GM12892 (cell line): ENCODE data around the gene PDE3A.

Experiments used
- DNase-seq: peaks from one replicate; pipeline ENCODE4 v3.0.0; 2011; ENCODE audit not compliant: insufficient read length
- FAIRE-seq: peaks from 2 replicates; lab custom pipeline; 2011; peaks lifted over from hg19 to GRCh38; lab: Jason Lieb, UNC
- POLR2A ChIP-seq: IDR thresholded peaks from 2 replicates; pipeline ENCODE4 v1.6.1; 2011; ENCODE audit warnings: low read depth, low read length, control low read depth
- POLR2AphosphoS5 ChIP-seq: IDR thresholded peaks from 2 replicates; pipeline ENCODE4 v1.6.1; 2011; ENCODE audit warnings: low read depth, low read length, control low read depth
- TAF1 ChIP-seq: IDR thresholded peaks from 2 replicates; pipeline ENCODE4 v1.6.1; 2011; ENCODE audit warnings: low read depth, mild to moderate bottlenecking, control low read depth, low read length, borderline replicate concordance

PDE3A gene

DNA sequence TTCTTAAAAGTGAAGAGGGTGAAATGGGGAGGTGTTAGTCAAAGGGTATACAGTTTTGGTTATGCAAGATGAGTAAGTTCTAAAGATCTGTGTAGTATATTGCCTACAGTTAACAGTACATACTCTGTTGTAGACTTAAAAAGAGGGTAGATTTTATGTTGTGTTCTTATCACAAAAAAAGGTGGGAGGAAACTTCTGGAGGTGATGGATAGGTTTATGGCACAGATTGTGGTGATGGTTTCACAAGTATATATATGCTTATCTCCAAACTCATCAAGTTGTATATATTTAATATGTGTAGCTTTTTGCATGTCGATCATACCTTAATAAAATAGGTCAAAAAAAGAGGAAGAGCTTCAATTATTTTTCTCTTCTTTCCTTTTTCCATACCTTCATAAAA is 64.0 kb downstream of the PDE3A start:
- TF ChIP-seq POLR2AphosphoS5 (no peak), POLR2A (no peak), TAF1 (no peak)
- FAIRE-seq, result no peak
- no peak for DNase-seq

DNA sequence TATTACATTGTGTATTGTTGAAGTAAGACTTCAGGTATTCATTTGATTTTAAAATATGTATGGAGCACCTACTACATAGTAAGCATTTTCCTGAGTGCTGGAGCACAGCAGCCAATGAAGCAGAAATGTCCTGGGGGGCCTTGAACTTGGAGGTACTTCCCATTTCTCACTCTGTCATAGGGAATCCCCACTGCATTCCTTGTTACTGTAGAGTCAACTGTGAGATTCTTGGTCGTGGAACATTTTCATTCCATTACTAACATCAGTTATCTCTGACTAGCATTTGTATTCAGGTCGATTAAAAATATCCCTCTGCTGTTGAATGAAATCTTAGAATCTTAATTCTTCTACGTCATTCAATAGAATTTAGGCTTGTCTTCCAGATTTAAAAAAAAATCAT is 66.7 kb downstream of the PDE3A start:
- FAIRE-seq, result no peak
- DNase-seq, result no peak
- no peak for TF ChIP-seq POLR2A
- no peak for TF ChIP-seq POLR2AphosphoS5
- no peak for TF ChIP-seq TAF1

DNA sequence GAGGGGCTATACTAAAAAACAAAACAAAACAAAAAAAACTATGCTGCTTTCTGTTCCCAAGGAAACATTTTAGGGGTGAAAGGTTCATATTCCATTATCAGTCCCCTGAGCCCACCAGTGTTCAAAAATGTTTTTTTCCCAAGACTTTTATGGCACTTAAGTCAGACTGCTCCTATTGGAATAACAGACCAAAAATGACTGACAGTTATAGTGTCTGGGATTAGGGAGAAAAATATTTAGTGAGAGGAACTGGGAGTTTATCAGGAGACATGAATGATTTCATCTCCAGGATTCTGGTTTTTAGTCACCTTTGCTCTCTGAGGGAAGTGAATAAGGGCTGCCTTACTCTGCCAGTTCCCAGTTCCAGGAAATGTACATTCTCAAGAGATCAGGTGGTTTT is 68.0 kb downstream of the PDE3A start:
- TF ChIP-seq TAF1, result no peak
- FAIRE-seq, result no peak
- DNase-seq, result no peak

DNA sequence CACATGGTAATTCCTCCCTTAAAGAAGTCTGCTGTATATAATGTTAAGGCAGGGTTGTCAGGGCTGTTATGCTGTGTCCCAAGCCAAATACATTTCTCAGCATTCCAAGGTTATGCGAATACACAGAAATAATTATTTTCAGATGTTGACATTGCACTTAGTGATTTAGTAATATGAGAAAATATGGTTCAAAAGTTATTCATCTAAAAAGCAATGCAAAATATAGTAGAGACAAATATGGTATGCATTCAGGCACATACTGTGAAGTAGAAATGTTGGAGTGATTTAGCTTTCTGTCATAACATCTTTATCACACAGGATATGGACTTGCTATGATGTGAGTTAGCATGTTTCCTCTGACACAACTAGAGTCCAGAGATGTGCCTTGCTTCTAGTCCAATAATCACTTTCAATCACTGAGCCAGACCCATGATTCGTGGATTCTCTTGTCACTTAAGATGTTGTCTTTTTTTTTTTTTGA is 70.0 kb downstream of the PDE3A start:
- TF ChIP-seq TAF1, result no peak
- TF ChIP-seq POLR2A, result no peak
- TF ChIP-seq POLR2AphosphoS5, result no peak
- no peak for FAIRE-seq
- DNase-seq, result no peak

DNA sequence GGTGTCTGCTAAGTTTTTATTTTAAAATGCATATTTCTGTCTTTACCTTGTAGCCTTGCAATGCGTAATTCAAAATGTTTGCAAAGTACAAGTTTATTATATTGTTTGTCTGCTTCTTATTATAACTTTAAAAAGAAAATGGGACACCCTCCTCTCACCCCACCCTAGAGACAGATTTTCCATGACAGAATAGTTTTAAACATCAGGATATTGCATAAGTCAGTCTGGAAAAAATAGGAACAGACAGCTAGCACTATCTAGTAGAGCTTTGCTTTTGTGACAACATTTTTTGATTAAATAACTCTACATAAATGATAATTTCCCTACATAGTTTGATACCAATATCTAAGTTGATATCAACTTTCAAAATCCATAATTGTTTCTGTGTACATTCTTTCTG is 71.3 kb downstream of the PDE3A start:
- FAIRE-seq (no peak), DNase-seq (no peak)
- TF ChIP-seq POLR2A (no peak), POLR2AphosphoS5 (no peak), TAF1 (no peak)

DNA sequence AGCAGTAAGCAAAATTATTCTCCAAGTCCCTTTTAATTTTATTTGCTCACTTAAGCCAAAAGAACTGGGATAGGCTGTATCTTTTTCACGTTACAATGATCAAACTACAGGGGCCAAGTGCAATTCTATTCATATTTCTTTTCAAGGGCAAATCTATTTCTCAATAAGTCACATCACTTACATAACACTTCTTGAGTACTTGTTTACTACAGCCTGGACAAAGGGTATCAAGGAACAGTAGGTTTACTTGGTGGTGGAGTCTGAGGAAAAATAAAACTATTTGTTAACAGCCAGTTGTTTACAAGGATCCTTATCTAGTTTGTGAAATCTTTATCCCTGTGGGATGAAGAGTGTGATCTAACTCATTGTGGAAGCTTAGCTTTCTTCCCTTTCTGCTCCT is 72.1 kb downstream of the PDE3A start:
- FAIRE-seq (no peak), DNase-seq (no peak)
- TF ChIP-seq TAF1 (no peak), POLR2A (no peak), POLR2AphosphoS5 (no peak)

DNA sequence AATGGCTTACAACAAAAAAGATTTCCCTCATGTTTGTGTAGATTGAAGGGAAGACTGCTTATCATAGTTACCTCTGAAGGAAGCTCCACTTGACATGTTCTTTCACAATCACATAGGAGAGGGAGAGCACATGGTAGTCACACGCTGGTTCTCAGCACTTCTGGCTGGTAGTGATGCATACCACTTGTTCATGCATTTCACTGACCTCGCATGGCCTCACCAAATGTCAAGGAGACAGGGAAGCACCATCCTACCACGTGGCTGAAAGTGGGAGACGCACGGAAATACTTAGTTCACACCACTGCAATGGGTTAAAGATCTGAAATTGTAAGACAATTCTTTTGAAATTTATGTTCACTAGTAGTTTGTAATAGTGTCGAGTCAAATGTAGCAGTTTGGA is 74.0 kb downstream of the PDE3A start:
- DNase-seq (no peak), FAIRE-seq (no peak)

DNA sequence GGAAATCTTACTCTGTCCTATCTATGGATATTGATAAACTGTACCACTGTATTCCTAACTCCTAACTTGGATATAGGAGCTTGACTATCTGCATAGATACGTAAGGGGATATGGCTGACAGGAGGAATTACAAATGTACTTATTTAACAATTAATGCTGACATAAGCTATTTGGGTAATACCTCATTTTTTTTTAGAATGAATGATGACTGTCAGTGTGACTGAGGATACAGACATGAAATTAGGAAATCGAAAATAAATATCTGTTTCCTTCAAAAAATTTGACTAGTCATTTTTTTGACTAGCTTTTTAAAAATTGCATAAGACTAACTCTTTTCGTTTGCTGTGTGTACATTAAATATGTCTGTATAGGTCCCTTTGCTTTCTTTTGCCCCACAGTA is 74.9 kb downstream of the PDE3A start:
- TF ChIP-seq POLR2AphosphoS5, result no peak
- no peak for TF ChIP-seq TAF1
- TF ChIP-seq POLR2A, result no peak

More for the DNA sequence above, 74.0 kb downstream of the PDE3A start:
- no peak for TF ChIP-seq TAF1
- no peak for TF ChIP-seq POLR2AphosphoS5

DNA sequence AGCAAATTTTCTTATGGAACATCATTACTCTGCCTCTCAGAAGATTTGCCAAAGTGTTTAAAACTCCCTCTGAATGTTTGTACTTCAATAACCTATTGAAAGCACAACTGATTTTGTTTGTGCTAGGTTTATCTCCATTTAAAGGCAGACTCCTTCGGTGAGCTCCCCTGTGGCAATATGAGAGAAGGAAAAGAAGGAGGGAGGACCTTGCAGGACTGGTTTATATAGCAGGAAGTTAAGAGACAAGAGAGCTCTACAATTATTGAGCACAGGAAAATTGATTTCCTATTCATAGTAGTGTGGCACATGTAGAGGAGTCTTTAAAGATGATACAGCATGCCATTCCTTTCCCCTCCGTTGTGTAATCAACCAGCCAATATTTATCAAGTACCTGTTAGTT is 75.5 kb downstream of the PDE3A start:
- DNase-seq (no peak), FAIRE-seq (no peak)
- TF ChIP-seq POLR2A, result no peak
- TF ChIP-seq POLR2AphosphoS5, result no peak
- TF ChIP-seq TAF1, result no peak

More for the DNA sequence above, 74.9 kb downstream of the PDE3A start:
- DNase-seq (no peak), FAIRE-seq (no peak)

DNA sequence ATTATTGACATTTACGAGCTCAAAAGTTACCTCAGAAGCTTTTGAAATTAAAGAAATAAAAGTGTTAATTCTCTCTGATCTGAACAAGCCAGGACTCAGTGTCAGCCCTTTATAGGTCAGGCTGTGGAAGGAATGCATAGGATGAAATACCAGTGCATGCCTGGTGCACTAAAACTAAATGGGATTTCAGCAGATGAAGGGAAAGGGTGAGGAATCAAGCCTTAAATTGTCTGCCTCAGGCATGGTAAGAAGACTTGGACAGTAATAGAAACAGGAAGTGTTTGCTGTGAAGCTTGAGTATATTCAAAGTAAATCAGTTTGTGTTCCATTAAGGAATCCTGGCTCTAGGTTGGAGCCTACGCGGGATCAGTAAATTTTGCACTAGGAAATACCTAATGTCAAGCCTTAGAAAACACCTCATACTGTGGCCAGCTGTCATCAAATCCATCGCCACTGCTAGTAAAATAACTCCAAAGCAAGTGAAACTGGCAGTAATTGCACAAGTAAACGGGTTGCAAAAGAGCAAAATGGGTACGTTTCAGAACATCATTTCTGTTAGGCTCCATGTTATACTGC is 76.3 kb downstream of the PDE3A start:
- FAIRE-seq (no peak), DNase-seq (no peak)
- TF ChIP-seq POLR2AphosphoS5 (no peak), TAF1 (no peak), POLR2A (no peak)

DNA sequence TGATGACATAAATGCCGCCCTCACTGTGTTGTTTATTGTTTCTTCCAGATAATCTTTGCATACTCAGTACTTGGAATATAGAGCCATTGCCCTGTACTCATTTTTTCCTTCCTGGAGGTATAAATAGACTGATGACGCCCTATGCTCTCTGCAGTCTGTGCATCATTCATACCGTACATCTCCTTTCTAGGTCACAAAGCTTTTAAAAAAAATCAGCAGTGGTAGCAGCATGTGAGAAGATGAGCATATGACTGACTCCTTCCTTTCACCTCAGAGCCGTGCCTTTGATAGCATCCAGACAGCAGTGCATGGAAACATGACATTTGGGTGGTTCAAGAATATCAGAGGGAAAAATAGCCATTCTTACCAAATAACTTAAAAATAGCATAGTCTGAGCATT is 77.3 kb downstream of the PDE3A start:
- FAIRE-seq (no peak), DNase-seq (no peak)
- TF ChIP-seq TAF1, result no peak
- no peak for TF ChIP-seq POLR2AphosphoS5
- TF ChIP-seq POLR2A, result no peak

DNA sequence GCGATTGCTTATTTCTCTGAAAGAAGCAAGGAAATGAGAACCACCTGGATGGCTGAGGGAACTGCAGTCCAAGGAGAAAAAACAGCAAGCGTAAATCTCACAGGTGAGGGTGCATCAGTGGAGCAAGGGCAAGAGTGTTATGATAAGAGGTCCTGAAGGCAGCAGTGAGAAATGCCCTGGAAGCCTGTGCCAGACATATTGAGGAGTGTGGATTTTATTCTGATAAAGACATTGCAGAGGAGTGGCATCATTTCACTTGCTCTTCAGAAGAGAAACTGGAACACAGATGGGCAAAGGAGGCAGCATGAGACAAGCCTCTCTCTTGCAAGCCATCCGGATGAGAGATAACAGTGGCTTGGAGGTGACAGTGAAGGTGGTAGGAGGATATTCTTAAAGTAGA is 78.5 kb downstream of the PDE3A start:
- DNase-seq (no peak), FAIRE-seq (no peak)
- TF ChIP-seq POLR2A (no peak), TAF1 (no peak), POLR2AphosphoS5 (no peak)

DNA sequence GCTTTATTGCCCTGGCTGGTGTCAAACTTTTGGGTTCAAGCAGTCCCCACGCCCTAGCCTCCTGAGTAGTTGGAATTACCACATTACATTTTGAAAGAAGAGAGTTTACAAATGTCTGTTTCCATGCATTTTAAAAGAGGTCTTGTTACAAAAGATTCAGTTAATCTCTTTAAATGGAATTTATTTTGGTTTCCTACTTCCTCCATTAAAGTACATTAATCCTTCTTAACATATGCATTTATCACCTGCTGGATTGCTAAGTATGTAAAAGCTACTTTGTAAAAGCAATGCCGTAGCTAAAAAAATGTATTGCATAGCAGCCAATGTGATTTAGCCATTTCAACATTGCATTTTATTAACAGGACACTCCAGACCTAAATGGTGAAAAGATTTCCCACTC is 80.4 kb downstream of the PDE3A start:
- DNase-seq (no peak), FAIRE-seq (no peak)
- TF ChIP-seq POLR2AphosphoS5 (no peak), POLR2A (no peak), TAF1 (no peak)

DNA sequence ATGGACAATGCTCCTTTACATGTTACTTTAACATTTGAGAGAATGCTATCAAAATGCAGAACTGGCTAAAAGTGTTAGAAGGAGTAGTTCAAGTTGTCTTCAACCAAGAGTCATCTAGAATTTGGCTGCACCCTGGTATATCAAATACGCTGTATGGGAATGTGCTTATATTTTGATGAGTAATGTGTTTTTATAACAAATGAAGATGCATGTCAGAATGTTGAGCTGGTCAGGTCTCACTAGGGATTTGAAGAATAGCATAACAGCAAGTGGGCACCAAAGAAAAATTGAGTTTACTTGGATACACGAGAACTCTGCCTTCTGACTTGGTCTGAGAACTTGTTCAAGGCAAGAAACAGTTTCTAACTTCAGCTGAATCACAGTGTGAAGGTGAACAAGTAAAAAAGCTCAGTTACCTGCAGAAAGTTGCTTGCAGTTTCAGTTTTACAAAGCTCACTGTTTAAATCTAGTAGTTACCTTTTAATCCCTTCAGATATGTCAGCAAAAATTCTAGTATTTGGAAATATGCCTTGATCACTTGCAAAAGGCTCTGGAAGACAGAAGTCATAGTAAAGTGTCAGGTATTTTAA is 82.3 kb downstream of the PDE3A start:
- no peak for DNase-seq
- TF ChIP-seq TAF1 (no peak), POLR2A (no peak), POLR2AphosphoS5 (no peak)
- FAIRE-seq, result no peak
